Tibial nerve (tissue), 4 donors: Measurements from ENCODE around the gene SCP2. TPM values are rescaled to one million over a fixed set of nuclear protein-coding genes. Genes with fewer than 3 reads are reported as not detected.

Source experiments
- DNase-seq, 2 donors: peaks; one replicate each; pipeline ENCODE4 v3.0.0-alpha.2; 2019; ENCODE audit warnings: low spot score in 2 of 2
- H3K27ac ChIP-seq, 4 donors: fragments of 200-600 bp; sonication (generic) in 3 of 4; one replicate each; pipeline ENCODE4 v1.5.1; 2017 to 2019; ENCODE audit warnings: mild to moderate bottlenecking in 1 of 4
- H3K27me3 ChIP-seq, 2 donors: fragments of 200-600 bp; sonication (generic) in 1 of 2; one replicate each; pipeline versions ENCODE4 v1.5.1 to v1.6.0; 2017 to 2019
- H3K36me3 ChIP-seq, 3 donors: fragments of 200-600 bp; sonication (generic); one replicate each; pipeline ENCODE4 v1.5.1; 2018 to 2019
- H3K4me1 ChIP-seq, 4 donors: fragments of 200-600 bp; sonication (generic) in 3 of 4; one replicate each; pipeline ENCODE4 v1.5.1; 2017 to 2019
- H3K4me3 ChIP-seq, 4 donors: fragments of 200-600 bp; sonication (generic) in 3 of 4; one replicate each; pipeline ENCODE4 v1.5.1; 2017 to 2019; ENCODE audit warnings: mild to moderate bottlenecking in 1 of 4, moderate library complexity in 1 of 4
- H3K9me3 ChIP-seq, 4 donors: fragments of 200-600 bp; sonication (generic) in 3 of 4; one replicate each; pipeline ENCODE4 v1.5.1; 2017 to 2019
- CTCF ChIP-seq, 5 experiments: fragments of 200-600 bp in 3 of 5; fragments of 450-650 bp in 2 of 5; sonication (generic) in 3 of 5; IDR thresholded peaks; one replicate each; pipeline ENCODE4 v1.5.1; 2016 to 2019; ENCODE audit warnings: antibody characterized with exemption in 5 of 5, mild to moderate bottlenecking in 3 of 5, moderate library complexity in 2 of 5
- EP300 ChIP-seq, 2 donors: sonication (generic); formaldehyde crosslinking; IDR thresholded peaks; one replicate each; pipeline ENCODE4 v1.6.1; 2017; ENCODE audit warnings: antibody characterized with exemption in 2 of 2, mild to moderate bottlenecking in 1 of 2
- POLR2A ChIP-seq, 2 donors: fragments of 450-650 bp; IDR thresholded peaks; one replicate each; pipeline ENCODE4 v1.6.1; 2017; ENCODE audit warnings: antibody characterized with exemption in 2 of 2, mild to moderate bottlenecking in 2 of 2, moderate library complexity in 2 of 2
- WGBS, 2 donors: methylation state at CpG; one replicate each; pipeline ENCODE4 v1.1.5; 2018; 5-methylcytosine and 5-hydroxymethylcytosine counted together
- total RNA-seq, 4 donors: library from RNA; depleted of rRNA; stranded (reverse); fragments of >200 nt; gene quantifications; one replicate each; pipeline ENCODE4 v1.1.0, GENCODE V29; 2016

SCP2 gene
- total RNA-seq, 4 donors from 2014 or later, result 63.3 to 131 (median 104) TPM

GRCh38 chr1:52920791-52921291 lies 6.2 kb upstream of the SCP2 start:
- H3K27me3 ChIP-seq, result no peaks in the 10 kb centered on the region
- peak overlapping the region; percentile 76 to 92 (median 87) for H3K27ac ChIP-seq
- peak overlapping the region; percentile 69 to 91 (median 82) for H3K4me3 ChIP-seq
- WGBS, 2 donors, result 11 to 18% methylated on average over 11 to 21 of the region's 35 CpGs
- peaks cover 0 to 37% (median under 1%) of the 10 kb centered on the region in 4 donors for H3K4me1 ChIP-seq
- no peaks in the 10 kb centered on the region for H3K36me3 ChIP-seq
- DNase-seq, result peak in 1 of 2 donors; percentile 11
- H3K9me3 ChIP-seq, result no peaks in the 10 kb centered on the region
- TF ChIP-seq CTCF (IDR thresholded peaks at IDR 0.05), result no peak
- no peak for TF ChIP-seq EP300 (IDR thresholded peaks at IDR 0.05)
- TF ChIP-seq POLR2A (IDR thresholded peaks at IDR 0.05), result no peak

GRCh38 chr1:52925571-52926005 lies 1.5 kb upstream of the SCP2 start:
- Histone ChIP-seq H3K36me3 (no peaks in the 10 kb centered on the region), H3K27ac (peak overlapping the region in 1 of 4 donors; percentile 48), H3K4me3 (peak overlapping the region in 1 of 4 donors; percentile 2), H3K9me3 (no peaks in the 10 kb centered on the region), H3K4me1 (peaks cover 0 to 42% (median 13%) of the 10 kb centered on the region in 4 donors), H3K27me3 (no peaks in the 10 kb centered on the region)
- TF ChIP-seq CTCF (IDR thresholded peaks at IDR 0.05), result no peak
- TF ChIP-seq EP300 (IDR thresholded peaks at IDR 0.05), result peak in 1 of 2 donors; percentile 52
- WGBS, 2 donors, result 49 to 51% methylated on average over 5 of the region's 5 CpGs
- no peak for DNase-seq

- WGBS, 2 donors, result 9 to 13% methylated on average over 11 to 12 of the region's 12 CpGs
- Histone ChIP-seq H3K4me1 (peaks cover 0 to 39% (median 13%) of the 10 kb centered on the region in 4 donors), H3K4me3 (peak overlapping the region; percentile 49 to 96 (median 71)), H3K27ac (peak overlapping the region; percentile 71 to 90 (median 84)), H3K27me3 (no peaks in the 10 kb centered on the region), H3K9me3 (no peaks in the 10 kb centered on the region), H3K36me3 (no peaks in the 10 kb centered on the region)
- TF ChIP-seq EP300 (IDR thresholded peaks at IDR 0.05) (no peak), POLR2A (IDR thresholded peaks at IDR 0.05) (no peak), CTCF (IDR thresholded peaks at IDR 0.05) (no peak)
- DNase-seq, result no peak
Measured at GRCh38 chr1:52926864-52927211, 238 bp upstream of the SCP2 start.

- Histone ChIP-seq H3K4me1 (peaks cover 0 to 34% (median 13%) of the 10 kb centered on the region in 4 donors), H3K27me3 (no peaks in the 10 kb centered on the region), H3K9me3 (no peaks in the 10 kb centered on the region), H3K27ac (peak overlapping the region; percentile 71 to 90 (median 84)), H3K4me3 (peak overlapping the region; percentile 49 to 96 (median 71)), H3K36me3 (no peaks in the 10 kb centered on the region)
- WGBS, 2 donors, result 21 to 23% methylated on average over 15 of the region's 15 CpGs
- no peak for DNase-seq
- no peak for TF ChIP-seq CTCF (IDR thresholded peaks at IDR 0.05)
- TF ChIP-seq POLR2A (IDR thresholded peaks at IDR 0.05), result no peak
- no peak for TF ChIP-seq EP300 (IDR thresholded peaks at IDR 0.05)
Measured at GRCh38 chr1:52928015-52928404, 934 bp downstream of the SCP2 start.

GRCh38 chr1:52929019-52929418 lies 1.9 kb downstream of the SCP2 start:
- no peaks in the 10 kb centered on the region for H3K27me3 ChIP-seq
- no peak overlapping the region for H3K4me3 ChIP-seq
- H3K36me3 ChIP-seq, result no peaks in the 10 kb centered on the region
- DNase-seq, result no peak
- H3K4me1 ChIP-seq, result peaks cover 0 to 34% (median 13%) of the 10 kb centered on the region in 4 donors
- 93 to 95% methylated on average over 4 of the region's 4 CpGs for WGBS, 2 donors
- H3K9me3 ChIP-seq, result no peaks in the 10 kb centered on the region
- no peak for TF ChIP-seq EP300 (IDR thresholded peaks at IDR 0.05)
- no peak for TF ChIP-seq POLR2A (IDR thresholded peaks at IDR 0.05)
- TF ChIP-seq CTCF (IDR thresholded peaks at IDR 0.05), result no peak
- H3K27ac ChIP-seq, result no peak overlapping the region
